Hematopoietic multipotent progenitor cell treated with erythropoietin and hydrocortisone succinate and interleukin-3 and kit ligand, for 4 days (in vitro differentiated cells): ENCODE measurements around the gene TFE3.

ENCODE experiments used
- DNase-seq: peaks from one replicate; pipeline ENCODE4 v3.0.0-alpha.2; 2015

Gene TFE3

GRCh38 chrX:49043220-49043986 is at the start of gene TFE3:
TFE3 (minus strand) TSS chrX:49043357; CDS start chrX:49043226, 131 bp downstream.
- peak; percentile 99 for DNase-seq

DNA sequence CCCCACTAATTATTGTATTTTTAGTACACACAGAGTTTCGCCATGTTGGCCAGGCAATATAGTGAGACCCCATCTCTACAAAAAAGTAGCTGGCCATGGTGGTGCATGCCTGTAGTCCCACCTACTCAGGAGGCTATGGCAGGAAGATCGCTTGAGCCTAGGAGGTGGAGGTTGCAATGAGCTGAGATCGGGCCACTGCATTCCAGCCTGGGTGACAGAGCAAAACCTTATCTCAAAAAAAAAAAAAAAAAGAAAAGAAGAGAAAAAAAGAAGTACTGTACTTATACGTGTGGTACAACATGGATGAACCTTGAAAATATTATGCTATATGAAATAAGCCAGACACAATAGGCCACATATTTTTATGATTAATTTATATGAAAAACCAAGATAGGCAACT is 46.4 kb upstream of the TFE3 start:
- no peak for DNase-seq

GRCh38 chrX:49082271-49082871 is 39.2 kb upstream of the TFE3 start:
- DNase-seq, result no peak

GRCh38 chrX:49079489-49080428 is 36.6 kb upstream of the TFE3 start, which contains the start of gene WDR45:
WDR45 (minus strand) TSS chrX:49079887; CDS start chrX:49078095, 1,792 bp downstream.
- peak; percentile 85 for DNase-seq

- DNase-seq, result no peak
These were observed 34.8 kb upstream of the TFE3 start for GRCh38 chrX:49077941-49078340.

DNA sequence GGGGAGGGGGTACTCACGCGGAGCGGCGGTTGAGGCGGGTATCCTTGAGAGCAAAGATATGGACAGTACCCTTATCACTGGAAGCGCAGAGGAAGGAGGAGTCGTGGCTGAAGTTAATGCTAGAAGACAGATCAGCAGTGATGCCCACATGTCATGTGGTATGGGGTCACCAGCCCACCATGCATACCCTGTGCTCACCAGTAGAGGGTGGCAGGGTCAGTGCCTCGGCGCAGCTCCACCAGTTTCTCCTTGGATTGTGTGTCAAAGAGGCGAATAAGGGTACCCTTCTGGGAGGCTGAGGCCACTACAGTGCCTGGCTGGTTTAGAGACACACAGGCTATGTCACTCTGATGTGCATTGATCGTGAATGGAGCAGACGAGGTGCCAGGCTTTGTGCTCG is 32.2 kb upstream of the TFE3 start:
- DNase-seq, result peak; percentile 33

DNA sequence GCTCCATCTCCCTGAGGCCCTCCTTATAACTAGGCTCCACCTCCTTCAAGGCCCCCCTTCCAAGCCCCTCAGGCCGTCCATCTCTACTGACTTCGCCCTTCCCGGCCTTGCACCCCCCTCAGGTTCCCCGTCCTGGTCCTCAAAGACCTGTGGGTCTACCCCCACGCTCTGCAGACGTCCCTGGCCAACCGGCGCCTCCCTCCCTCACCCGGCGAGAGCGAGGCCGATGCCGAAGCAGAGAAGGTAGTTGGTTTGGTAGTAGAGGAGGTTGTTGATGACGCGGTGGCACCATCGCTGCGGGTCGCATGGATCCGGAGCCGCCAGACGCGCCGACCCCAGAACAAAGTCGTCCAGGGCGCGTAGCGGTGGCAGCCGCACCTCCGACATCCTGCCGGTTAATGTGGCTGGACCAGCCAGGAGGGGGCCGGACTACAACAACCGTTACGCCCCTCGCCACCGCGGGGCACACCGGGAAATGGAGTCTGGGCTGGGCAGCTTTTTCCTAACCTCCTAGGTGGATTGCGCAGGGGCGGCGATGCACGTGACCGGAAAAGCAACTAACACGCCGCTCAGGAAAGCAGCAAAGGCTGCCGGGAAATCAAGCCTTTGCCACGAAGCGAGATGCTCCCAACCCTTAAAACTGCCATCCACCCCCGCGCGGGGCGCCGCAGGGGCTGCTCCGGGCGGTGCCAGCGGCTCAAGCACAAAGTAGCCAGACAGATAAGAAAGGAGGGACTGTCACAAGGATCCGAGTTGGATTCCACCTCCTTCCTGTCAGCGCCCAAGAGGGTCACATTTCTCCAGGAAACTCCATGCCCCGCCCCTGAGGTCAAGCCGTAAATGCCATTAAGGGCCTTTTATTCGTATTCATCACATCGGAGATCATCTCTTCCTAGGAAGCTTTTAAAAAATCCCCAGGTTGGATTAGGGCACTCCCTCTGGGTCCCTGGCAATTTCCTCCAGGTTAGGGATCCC is 30.7 kb upstream of the TFE3 start, which contains the start of gene PRAF2:
PRAF2 (minus strand) TSS at position 402 of the 975 bp plus-strand sequence; CDS start at position 387, 15 bp downstream.
- peak; percentile 96 for DNase-seq

DNA sequence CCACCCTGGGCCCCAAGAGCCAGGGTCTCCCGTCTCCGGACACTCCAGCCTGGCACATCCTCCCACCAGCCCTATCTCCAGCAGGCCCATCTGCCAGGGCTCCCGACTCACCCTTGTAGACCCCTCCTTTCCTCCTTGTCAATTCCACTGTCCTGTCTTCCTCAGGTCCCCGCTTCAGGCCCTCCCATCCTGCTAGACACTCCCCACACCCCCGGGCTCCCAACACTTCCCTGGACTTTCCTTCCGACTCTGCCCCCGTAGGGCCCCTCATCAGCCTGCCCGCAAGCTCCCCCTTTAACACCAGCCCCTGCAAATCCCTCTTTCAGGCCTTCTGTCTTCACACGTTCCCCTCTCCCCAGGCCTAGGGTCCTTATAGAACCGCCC is 29.5 kb upstream of the TFE3 start:
- DNase-seq, result no peak

DNA sequence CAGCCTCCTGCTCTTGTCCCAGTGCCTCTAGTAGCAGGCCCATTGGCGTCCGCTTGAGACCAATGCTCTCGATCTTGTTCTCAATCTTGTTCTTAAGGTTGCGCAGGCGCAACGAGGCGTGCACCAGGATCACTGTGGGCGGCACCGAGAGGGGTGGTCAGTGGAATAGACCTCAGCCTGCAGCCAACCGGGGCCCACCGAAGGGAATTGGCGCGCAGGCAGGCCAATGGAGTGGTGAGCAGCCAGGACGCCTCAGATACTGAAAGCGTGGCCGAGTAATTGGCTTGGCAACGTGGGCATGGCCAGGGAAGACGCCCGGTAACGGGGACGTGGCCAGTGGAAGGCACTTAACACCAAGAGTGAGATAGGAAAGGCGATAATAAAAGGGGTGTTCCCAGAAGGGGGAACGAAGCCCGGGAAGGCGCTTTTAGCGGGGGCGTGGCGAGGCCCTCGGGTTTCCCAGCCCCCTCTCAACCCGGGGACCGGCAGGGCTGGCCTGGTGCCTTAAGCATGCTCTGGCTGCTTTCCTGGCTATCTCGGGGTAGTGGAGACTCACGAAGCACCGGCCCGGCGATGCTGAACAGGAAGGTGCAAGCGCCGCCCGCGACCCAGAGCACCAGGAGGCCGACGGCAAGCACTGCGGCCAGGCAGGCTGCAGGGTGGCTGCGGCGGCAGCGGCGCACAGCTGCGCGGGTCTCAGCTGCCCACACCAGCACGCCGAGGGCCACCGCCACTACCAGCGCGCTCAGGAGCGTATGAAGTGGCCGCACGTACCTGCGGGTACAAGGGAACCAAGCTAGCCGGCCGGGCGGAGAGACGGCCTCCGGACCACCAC is 28.9 kb upstream of the TFE3 start:
- DNase-seq, result peak; percentile 28

DNA sequence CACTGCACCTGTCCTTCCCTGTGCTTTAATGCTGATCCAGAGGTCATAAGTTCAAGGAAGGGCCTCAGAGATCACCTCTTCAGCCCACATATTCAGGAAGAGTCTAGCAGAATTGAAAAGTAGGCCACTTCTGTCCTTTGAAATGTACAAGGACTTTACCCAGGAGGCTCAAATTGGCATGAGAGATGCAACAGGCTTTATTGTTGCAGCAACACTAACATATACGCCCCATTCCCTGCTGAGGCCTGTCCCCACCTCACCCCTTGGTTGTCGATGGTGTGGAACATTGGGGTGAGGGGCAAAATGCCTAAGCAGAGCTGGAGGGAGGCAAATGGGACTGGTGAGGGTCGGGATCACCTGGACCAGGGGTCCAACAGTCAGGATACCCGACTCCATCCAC is 27.8 kb upstream of the TFE3 start:
- DNase-seq, result no peak

DNA sequence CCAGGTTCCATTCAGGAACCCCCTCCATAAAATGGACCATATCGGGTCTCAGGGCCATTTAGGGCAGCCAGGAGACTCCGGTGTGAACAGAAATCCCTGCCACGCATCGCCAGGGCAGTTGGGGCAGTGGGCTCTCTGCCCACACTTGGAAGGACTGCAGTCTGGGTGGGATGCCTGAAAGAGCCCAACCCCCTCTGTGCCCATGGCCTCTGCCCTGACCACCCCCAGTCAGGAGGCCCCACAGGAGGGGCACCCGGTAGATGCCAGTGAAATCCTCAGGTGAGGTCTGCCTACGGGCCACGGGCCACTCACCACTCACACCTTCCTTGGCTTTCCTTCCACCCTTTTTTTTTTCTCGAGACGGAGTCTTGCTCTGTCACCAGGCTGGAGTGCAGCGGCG is 25.9 kb upstream of the TFE3 start:
- DNase-seq, result no peak

DNA sequence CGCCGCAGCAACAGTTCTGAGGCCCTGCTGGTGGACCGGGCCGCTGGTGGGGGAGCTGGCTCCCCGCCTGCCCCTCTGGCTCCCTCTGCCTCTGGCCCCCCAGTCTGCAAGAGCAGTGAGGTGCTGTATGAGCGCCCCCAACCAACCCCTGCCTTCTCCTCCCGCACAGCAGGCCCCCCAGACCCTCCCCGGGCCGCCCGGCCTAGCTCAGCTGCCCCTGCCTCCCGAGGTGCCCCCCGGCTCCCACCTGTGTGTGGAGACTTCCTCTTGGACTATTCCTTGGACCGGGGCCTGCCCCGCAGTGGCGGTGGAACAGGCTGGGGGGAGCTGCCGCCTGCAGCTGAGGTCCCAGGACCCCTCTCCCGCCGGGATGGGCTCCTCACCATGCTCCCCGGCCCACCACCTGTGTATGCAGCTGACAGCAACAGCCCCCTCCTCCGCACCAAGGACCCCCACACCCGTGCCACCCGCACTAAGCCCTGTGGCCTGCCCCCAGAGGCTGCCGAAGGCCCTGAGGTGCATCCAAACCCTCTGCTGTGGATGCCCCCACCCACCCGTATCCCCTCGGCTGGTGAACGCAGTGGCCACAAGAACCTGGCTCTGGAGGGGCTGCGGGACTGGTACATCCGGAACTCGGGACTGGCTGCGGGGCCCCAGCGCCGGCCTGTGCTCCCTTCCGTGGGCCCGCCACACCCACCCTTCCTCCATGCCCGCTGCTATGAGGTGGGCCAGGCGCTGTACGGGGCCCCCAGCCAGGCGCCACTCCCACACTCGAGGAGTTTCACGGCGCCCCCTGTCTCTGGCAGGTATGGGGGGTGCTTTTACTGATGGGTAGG is 24.3 kb upstream of the TFE3 start:
- no peak for DNase-seq

GRCh38 chrX:49066690-49067089 is 23.5 kb upstream of the TFE3 start:
- DNase-seq, result no peak

GRCh38 chrX:49066278-49066677 is 23.1 kb upstream of the TFE3 start:
- DNase-seq, result no peak

DNA sequence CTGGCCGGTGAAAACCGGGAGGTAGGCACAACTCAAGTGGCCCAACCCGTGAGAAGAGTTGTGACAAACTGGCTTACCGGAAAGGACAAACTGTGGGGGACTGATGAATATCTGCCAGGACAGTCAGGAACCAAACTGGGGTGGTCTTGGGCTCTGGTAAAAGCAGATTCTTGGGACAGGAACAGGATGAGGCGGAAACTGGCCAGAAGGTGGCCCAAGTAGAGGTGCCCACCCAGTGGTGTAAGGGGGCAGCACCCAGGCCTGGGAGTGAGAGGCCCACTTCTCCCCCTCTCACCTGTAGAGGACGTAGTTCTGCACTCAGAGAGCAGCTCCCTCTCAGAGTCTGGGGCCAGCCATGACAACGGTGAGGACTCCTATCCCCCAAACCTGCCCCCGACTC is 21.6 kb upstream of the TFE3 start:
- no peak for DNase-seq

GRCh38 chrX:49064303-49064702 is 21.1 kb upstream of the TFE3 start:
- DNase-seq, result no peak

DNA sequence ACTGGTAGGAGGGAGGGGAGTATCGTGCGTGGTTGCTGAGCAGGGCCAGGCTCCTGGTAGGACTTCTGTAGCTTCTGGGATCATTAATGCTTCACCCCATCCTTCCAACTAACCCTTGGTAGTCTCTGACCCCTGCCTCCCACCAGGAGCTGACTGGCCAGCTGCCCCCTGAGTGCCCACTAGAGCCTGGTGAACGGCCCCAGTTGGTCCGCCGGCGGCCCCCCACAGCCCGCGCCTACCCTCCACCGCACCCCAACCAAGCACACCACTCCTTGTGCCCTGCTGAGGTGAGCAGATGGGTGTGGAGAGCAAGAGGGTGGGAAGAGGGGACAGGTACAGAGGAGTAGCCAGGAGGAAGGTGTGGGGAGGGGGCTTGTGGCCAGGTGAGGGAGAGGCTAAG is 20.6 kb upstream of the TFE3 start:
- no peak for DNase-seq

GRCh38 chrX:49061916-49062315 is 18.8 kb upstream of the TFE3 start:
- no peak for DNase-seq

GRCh38 chrX:49061490-49061889 is 18.3 kb upstream of the TFE3 start:
- DNase-seq, result no peak

GRCh38 chrX:49060914-49061313 is 17.8 kb upstream of the TFE3 start:
- DNase-seq, result no peak
